NAMALWA (cell line): ENCODE measurements around the gene LMBR1.

Experiments
- DNase-seq: peaks from one replicate; pipeline ENCODE4 v3.0.0-alpha.2; 2015; ENCODE audit warnings: low spot score

Gene LMBR1

GRCh38 chr7:156691764-156692163, 201.2 kb downstream of the LMBR1 start:
- no peak for DNase-seq

DNA sequence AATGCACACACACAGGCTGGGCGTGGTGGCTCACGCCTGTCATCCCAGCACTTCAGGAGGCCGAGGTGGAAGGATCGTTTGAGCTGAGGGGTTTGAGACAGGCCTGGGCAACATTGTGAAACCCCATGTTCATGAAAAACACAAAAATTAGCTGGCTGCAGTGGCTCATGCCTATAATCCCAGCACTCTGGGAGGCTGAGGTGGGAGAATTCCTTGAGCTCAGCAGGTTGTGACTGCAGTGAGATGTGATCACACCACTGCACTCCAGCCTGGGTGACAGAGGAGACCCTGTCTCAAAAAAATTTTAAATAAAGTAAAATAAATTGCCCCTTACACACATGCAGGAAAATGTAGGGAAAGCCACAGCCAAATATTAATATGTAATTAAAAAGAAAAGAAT, 208.3 kb downstream of the LMBR1 start:
- DNase-seq, result no peak

GRCh38 chr7:156684251-156684650, 208.7 kb downstream of the LMBR1 start:
- no peak for DNase-seq

DNA sequence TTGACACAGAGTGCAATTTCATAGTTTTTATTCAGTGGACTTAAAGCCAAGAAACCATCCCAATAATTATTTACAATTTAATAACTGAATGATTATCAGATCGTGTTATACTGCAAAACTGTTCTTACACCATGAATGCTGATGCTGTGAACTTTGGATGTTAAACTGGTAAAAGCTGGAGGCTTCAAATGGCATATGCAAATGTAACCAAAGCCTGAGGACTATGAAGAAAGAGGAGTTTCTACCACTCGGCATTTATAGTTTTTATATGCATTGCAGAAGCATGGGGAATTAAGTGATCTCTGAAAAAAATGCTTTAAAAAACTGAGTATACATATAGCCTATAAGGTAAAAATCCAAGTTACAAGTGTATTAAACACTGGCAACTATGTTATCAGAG, 210.1 kb downstream of the LMBR1 start:
- no peak for DNase-seq

DNA sequence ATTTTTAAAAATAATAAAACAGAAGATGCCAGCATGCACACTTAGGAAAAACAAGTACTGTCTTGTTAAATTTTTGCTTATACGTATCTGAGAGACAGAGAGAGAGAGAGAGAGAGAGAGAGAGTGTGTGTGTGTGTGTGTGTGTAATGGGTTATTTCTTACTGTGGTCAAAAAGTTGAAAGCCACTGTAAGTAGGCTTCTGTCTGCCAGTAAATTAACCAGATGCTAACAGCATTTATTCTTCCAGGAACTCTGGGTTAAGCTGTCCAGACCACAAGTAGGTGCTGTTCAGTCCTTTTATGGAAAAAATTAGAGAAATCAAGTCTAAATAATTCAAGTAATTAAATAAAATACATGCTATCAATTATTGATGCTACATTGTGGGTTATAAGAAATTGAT, 212.7 kb downstream of the LMBR1 start:
- no peak for DNase-seq

GRCh38 chr7:156677374-156678054, 215.5 kb downstream of the LMBR1 start:
- no peak for DNase-seq

GRCh38 chr7:156676263-156676662, 216.7 kb downstream of the LMBR1 start:
- no peak for DNase-seq

GRCh38 chr7:156675721-156676120, 217.3 kb downstream of the LMBR1 start:
- DNase-seq, result no peak

GRCh38 chr7:156673902-156674301, 219.1 kb downstream of the LMBR1 start:
- DNase-seq, result no peak

- no peak for DNase-seq
Measured at GRCh38 chr7:156673454-156673853, 219.5 kb downstream of the LMBR1 start.

DNA sequence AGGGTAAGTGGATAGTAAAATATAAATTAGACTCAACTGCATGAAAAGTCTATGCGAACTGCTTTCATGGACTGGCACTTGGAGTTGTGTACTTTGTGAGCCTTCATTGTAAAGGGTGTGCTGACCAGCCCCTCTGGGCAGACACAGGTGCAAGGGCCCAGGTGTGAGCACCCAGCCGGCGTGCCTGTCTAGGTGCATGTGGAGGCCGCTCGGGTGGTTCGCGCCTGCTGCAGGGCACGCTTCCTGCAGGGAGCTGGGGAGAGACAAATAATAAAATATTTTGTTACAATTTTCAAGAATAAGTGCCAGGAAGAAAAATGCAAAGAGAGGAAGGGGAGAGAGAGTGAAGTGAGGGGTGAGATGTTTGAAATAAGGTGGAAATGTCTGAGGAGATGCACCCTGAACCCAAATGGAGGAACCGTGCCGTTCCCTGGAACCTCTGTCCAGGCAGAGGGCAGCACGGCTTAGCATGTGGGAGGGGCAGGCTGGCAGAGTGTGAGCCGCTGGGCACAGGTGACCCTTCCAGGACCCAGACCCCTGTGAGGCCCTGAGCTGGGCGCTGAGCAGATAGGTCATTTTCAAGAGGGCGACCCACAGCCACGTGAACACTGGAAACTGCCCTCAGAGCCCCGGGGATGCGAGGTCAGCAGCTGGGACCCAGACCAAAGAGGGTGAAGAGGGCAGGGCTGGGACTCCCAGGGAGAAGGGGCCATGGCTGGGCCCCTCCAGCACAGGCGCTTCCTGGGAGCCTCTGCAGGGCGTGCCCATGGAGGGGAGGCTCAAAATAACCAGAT, 223.8 kb downstream of the LMBR1 start:
- DNase-seq, result no peak

GRCh38 chr7:156668130-156668741, 224.7 kb downstream of the LMBR1 start:
- DNase-seq, result no peak

DNA sequence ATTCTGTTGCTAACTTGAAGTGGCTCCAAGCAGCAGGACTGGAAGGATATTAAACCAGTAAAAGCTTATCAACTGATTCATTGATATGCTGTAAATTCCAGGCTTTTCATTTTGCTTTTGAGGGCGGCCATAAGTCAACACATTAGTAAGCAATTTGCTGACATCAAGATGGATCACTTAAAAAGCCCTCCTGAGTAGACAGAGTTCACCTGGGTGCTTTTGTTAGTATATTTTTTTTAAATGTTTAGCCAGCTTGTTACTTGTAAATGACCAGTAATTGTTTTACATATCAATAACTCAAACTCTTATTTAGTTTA, 225.9 kb downstream of the LMBR1 start:
- no peak for DNase-seq

DNA sequence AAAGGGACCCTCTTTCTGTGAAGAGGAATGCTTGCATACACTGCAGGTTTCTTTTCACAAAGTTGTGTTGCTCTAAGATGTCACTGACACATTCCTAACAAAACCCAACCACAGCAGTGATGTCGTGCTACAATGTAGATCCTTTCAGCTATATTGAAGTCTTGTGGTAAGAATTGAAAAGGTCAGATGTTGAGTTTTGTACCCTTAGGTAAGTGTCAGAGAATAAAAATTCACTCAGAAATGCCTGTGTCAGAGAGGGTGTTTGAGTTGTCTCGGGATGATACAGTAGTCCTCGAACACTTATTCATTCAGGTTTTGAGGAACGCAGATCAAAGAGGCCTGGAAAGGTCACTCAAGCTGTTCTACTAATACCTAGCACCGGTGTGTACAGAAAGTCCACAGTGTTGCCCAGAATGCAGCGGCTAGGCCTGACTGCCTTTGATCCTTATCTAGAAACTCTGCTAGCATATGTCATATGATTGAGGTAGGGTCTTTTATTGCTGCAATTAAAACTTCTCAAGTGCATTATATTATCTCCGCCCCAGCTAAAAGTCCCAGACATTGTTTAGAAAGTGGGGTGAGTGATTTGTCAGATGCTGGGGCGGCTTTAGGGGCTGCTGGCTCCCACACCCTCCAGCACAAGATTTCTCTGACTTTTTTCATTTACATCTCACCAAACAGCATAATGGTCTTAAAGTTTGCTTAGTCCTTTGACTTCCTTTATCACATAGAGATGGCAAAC, 226.4 kb downstream of the LMBR1 start:
- no peak for DNase-seq

GRCh38 chr7:156665101-156665500, 227.9 kb downstream of the LMBR1 start:
- DNase-seq, result no peak

DNA sequence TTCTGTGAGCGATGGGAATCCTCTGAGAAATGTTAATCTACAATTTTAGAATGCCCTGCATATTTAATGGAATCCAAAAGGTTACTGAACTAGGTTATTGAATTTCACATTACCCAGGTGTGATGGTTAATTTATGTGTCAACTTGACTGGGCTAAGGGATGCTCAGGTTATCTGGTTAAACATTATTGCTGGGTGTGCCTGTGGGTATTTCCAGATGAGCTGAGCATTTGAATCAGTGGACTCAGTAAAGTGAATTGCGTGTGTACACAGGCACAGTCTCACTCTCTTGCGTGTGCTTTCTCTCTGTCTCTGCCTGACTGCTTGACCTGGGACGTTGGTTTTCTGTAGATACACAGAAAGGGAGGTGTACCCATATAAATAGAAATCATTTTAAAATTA, 230.7 kb downstream of the LMBR1 start:
- no peak for DNase-seq

DNA sequence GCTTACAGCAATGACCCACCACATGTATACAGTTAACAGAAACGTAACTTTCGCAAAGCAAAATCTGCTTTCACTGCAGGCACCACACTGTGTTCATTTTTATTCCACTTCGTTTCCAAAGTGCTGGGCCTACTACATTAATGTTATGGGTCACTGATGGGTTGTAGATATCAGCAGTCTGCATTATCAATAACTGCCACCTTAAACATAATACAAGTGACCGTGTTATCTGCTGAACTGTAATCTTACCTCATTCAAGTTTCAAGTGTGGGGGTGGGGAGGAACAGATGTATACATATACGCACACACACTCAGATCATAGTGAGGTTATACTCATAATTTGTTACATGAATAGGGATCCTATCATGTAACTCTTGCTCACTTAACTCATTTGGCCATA, 231.3 kb downstream of the LMBR1 start:
- no peak for DNase-seq

DNA sequence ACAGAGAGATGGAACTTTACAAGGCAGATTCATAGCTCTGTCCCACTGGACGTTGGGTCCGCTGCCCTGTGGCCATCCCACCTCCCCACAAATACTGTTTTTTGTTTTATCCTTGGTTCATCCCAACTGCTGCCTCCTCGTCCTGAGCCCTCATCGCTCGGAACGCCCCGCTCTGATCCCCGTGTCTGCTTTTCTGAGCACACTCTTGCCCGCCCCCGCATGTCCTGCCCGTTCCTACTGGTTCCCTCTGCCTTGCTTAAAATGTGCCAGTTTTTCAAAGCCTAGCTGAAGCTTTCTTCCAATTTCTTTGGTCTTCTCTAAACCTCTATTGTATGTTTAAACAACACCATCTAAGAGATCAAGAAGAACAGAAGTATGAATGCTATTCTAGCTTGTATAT, 233.0 kb downstream of the LMBR1 start:
- DNase-seq, result no peak

DNA sequence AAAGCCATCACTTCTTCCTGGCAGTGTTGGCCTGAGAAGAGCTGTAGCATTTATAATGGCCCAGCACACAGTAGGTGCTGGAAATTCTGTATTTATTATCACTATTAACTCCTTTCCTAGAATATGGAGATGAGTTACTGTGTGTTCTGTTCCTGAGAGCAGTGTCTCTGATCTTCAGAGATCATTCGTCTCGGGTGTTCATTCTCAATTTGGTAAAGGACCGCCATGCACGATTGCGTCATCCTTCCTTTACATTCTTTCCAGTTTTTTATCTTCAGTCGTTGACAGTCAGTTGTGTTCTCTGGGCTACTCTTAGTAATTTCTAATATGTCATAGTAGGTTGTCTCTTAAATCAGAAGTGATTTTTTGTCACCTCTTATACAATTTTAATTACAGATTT, 233.8 kb downstream of the LMBR1 start:
- DNase-seq, result no peak

DNA sequence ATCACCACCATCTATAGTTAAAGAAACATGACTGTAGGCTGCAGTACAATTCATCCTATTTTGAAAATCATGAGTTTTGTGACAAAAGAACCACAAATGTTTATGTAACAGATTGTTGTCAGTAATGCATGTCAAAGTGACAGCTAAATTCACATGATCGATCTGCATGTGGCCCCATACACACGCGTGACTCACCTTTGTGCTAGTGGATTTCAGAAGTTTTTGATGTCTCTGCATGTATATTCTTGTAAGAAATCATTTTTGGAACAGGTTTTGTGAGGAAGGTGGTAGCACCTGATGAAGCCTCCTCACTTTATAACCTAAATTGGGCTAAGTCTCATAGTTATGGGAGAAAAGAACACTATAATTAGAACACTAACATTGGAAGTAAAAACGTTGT, 235.3 kb downstream of the LMBR1 start:
- DNase-seq, result no peak

- no peak for DNase-seq
Measured at GRCh38 chr7:156656598-156656997, 236.4 kb downstream of the LMBR1 start.

- no peak for DNase-seq
Measured at GRCh38 chr7:156655983-156656382, 237.0 kb downstream of the LMBR1 start.

DNA sequence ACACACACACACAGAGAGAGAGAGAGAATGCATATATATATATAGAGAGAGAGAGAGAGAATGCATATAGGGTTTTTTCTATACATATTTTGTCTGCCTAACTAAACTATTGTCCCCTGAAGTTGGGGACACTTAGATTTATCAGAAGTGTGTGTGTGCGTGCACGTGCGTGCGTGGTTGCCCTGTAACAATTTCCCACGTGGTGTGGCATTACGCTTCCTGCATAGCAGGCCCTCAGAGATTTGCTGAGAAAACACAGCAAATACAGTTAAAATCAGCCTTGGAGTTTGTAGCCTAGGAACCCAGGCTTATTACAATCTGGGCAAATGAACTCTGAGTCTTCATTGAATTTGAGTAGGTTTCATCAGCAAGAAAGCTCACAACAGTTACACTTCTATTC, 237.7 kb downstream of the LMBR1 start:
- no peak for DNase-seq
